Upper lobe of right lung (tissue), 1 donor: ENCODE measurements around the gene IPO9. TPM values are rescaled to one million over a fixed set of nuclear protein-coding genes. Genes with fewer than 3 reads are reported as not detected.
"Not testable (repeated sequence)": the region's sequence is repeated elsewhere in the genome, so short reads cannot be mapped to it uniquely, and the experiment has no call there.

ENCODE experiments used
- ATAC-seq: fragments of 200-7000 bp; cut with Tn5 transposase; one replicate; pipeline ENCODE4 v1.9.1; 2020; ENCODE audit warnings: mild to moderate bottlenecking, moderate library complexity
- DNase-seq: peaks from one replicate; pipeline ENCODE4 v3.0.0-alpha.2; 2020
- H3K27ac ChIP-seq: fragments of 200-600 bp; one replicate; pipeline ENCODE4 v1.8.0; 2022
- H3K27me3 ChIP-seq: fragments of 200-600 bp; one replicate; pipeline ENCODE4 v1.8.0; 2022; ENCODE audit warnings: mild to moderate bottlenecking
- H3K36me3 ChIP-seq: fragments of 200-600 bp; one replicate; pipeline ENCODE4 v1.8.0; 2022
- H3K4me1 ChIP-seq: fragments of 200-600 bp; one replicate; pipeline ENCODE4 v1.8.0; 2022
- H3K4me3 ChIP-seq: fragments of 200-600 bp; one replicate; pipeline ENCODE4 v1.8.0; 2022; ENCODE audit warnings: mild to moderate bottlenecking
- H3K9me3 ChIP-seq: fragments of 200-600 bp; one replicate; pipeline ENCODE4 v1.8.0; 2022
- CTCF ChIP-seq: fragments of 200-600 bp; IDR thresholded peaks from one replicate; pipeline ENCODE4 v1.8.0; 2022; ENCODE audit warnings: antibody characterized with exemption
- intact Hi-C: fragments of 100-400 bp; cut with DNase I; formaldehyde crosslinking; loops from one replicate; pipeline ENCODE4 v1.11.0; 2022
- total RNA-seq: library from RNA; stranded (reverse); fragmentation: NEBNext Ultra II Directional; extraction: Animal tissue kit (Norgen Biotek cat#: 25700); gene quantifications from one replicate; pipeline ENCODE4 v1.2.1, GENCODE V29; 2021
- donor health status: DM: no; HTN: yes; CAD: no; lungs with severe emphysema.

Gene IPO9
- total RNA-seq, 1 donor from 2014 or later, result 44.5 TPM

DNA sequence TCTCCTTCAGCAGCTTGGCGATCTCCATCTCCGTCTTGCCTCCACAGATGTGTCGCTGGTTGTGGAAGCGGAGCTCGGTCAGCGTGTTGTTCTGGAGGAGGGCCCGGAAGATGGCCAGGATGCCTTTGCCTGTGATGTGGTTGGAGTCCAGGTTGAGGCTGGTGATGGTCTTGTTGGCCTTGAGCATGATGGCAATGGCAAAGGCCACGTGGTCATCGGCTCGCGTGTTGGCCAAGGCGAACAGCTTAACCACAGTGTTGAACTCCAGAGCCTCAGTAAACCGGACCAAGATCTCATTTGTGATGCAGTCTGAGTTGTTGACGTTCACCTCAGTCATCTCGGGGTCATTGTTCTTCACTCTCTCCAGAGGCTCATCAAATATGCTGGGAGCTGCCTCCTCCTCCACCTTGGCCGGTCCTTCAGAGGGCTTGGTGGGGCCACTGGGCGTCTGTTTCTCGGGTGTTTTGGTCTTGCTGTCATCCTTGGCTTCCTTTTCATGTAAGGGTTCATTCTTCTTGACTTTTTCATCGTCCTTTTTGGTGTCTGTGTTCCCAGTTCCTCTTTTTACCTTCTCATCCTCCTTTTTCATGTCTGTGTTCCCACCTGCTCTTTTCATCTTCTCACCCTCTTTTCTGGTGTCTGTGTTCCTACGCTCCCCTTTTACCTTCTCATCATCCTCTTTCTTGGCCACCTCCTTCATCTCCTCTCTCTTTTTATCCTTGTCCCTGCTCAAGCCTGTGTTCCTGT lies 70.9 kb downstream of the IPO9 start:
- H3K36me3 ChIP-seq, result no peaks in the 10 kb centered on the region
- no peaks in the 10 kb centered on the region for H3K9me3 ChIP-seq
- peaks cover 14% of the 10 kb centered on the region for H3K4me1 ChIP-seq
- H3K4me3 ChIP-seq, result no peak overlapping the region
- no peaks in the 10 kb centered on the region for H3K27me3 ChIP-seq
- TF ChIP-seq CTCF, result no peak
- DNase-seq (no peak), ATAC-seq (no peak)
- intact Hi-C loops, result loop anchor here (5.0 kb wide), 1 partner anchor 72 kb away; no protein-coding TSS in a partner anchor
- no peak overlapping the region for H3K27ac ChIP-seq

DNA sequence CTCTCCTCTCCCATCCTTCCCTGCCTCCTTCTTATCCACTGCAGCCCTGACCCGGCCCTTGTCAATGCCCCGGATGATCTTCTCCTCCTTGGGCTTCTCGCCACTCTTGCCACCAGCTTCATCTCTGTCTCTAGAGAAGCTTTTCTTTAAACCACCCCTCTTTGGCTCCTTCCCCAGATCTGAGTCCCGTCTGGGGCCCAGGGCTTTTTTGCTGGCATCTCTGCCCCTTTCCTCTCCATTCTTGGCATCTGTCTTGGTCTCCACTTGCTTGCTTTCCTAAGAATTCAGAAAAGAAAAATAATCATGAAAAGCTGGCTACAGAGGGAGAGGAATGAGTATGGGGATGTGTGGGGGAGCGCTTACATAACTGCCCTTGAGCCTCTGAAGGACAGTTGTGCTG lies 71.5 kb downstream of the IPO9 start:
- intact Hi-C loops, result no loop called here
- no peak for DNase-seq
- no peak for TF ChIP-seq CTCF

DNA sequence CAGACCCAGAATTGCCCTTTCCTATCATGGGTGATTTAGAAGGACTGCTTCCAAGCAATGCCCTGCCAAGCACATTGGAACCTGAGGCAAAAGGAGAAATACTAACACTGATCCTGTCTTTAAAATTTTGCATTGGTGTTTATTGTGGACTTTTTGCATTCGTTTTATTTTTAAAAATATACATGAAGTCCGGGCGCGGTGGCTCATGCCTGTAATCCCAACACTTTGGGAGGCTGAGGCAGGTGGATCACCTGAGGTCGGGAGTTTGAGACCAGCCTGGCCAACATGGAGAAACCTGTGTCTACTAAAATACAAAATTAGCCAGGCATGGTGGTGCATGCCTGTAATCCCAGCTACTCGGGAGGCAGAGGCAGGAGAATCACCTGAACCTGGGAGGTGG lies 72.1 kb downstream of the IPO9 start:
- H3K4me3 ChIP-seq, H3K27ac ChIP-seq, H3K36me3 ChIP-seq, intact Hi-C loops, DNase-seq, H3K9me3 ChIP-seq, ATAC-seq, H3K27me3 ChIP-seq: not testable (repeated sequence)
- peaks cover 22% of the 10 kb centered on the region for H3K4me1 ChIP-seq

More for the DNA sequence above, 71.5 kb downstream of the IPO9 start:
- Histone ChIP-seq H3K27ac (no peak overlapping the region), H3K4me3 (no peak overlapping the region), H3K36me3 (no peaks in the 10 kb centered on the region), H3K27me3 (no peaks in the 10 kb centered on the region), H3K4me1 (peaks cover 19% of the 10 kb centered on the region), H3K9me3 (no peaks in the 10 kb centered on the region)
- no peak for ATAC-seq

- no peak for ATAC-seq
- Histone ChIP-seq H3K27me3 (no peaks in the 10 kb centered on the region), H3K27ac (peak overlapping the region; percentile 47), H3K36me3 (no peaks in the 10 kb centered on the region), H3K4me1 (peaks cover 22% of the 10 kb centered on the region), H3K9me3 (no peaks in the 10 kb centered on the region), H3K4me3 (no peak overlapping the region)
- TF ChIP-seq CTCF, result no peak
- no peak for DNase-seq
- intact Hi-C loops, result no loop called here
Observed at GRCh38 chr1:201902198-201902597, 73.2 kb downstream of the IPO9 start.

DNA sequence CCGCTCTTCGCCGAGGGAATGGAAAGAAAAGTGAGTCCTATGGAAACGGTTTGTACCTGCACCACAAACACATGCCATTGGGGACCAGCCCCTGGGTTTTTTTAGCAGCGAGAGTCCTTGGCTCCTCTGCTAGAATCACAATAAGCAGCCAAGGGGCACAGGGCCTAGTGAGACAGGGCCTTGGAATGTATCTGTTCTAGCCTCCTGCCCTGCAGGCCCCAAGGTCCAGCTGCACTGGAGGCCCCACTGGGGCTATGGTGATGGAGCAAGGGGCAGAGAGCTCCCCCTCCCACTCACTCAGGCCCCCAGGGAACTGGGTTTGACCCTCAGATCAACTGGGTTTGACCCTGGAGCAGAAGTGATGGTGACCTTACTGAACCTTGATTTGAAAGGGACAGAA lies 74.2 kb downstream of the IPO9 start:
- no peak for TF ChIP-seq CTCF
- Histone ChIP-seq H3K27me3 (no peaks in the 10 kb centered on the region), H3K27ac (peak overlapping the region; percentile 66), H3K4me1 (peaks cover 22% of the 10 kb centered on the region), H3K9me3 (no peaks in the 10 kb centered on the region), H3K36me3 (no peaks in the 10 kb centered on the region), H3K4me3 (no peak overlapping the region)
- intact Hi-C loops, result no loop called here
- ATAC-seq (no peak), DNase-seq (no peak)

DNA sequence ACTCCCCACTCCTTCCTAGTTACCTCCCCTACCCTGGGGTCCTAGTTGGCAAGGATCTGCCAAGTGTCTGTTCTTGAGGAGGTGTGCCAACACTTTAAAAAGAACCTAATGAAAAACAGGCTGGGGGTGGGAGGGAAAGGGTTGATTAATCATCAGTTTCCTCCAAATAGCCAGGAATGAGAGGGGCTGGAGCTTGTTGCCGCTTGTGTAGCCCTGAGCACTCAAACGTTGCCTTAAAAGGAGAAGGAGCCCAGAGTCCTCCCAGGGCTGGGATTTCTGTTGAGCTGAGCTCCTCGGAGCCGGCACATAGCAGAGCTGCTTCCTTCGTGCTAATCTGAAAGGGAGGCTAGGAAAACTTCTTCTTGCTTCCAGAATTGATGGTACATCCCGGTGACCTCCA lies 75.6 kb downstream of the IPO9 start:
- H3K9me3 ChIP-seq, result no peaks in the 10 kb centered on the region
- ATAC-seq (peak; percentile 38), DNase-seq (no peak)
- no peaks in the 10 kb centered on the region for H3K27me3 ChIP-seq
- peaks cover 22% of the 10 kb centered on the region for H3K4me1 ChIP-seq
- peak overlapping the region; percentile 66 for H3K27ac ChIP-seq
- no peak overlapping the region for H3K4me3 ChIP-seq
- intact Hi-C loops, result no loop called here
- TF ChIP-seq CTCF, result no peak
- no peaks in the 10 kb centered on the region for H3K36me3 ChIP-seq
